Activated naive CD4-positive, alpha-beta T cell treated with anti-CD3 and anti-CD28 coated beads, Interleukin-2, amount 50 U/mL, for 72 hours (primary cell): ENCODE data around the gene SETD4. TPM values are rescaled to one million over a fixed set of nuclear protein-coding genes. Genes with fewer than 3 reads are reported as not detected.
A peak's percentile ranks its signal among the peaks of the same experiment; 100 is the strongest.

Experiments used
- ATAC-seq, 2 donors: fragments of 150-1000 bp; cut with Tn5 transposase; 2 replicates each; pipeline ENCODE4 v1.10.0; 2021; ENCODE audit warnings: mild to moderate bottlenecking in 2 of 2, moderate library complexity in 2 of 2
- DNase-seq, 2 donors: peaks; one replicate each; pipeline ENCODE4 v3.0.0; 2021 to 2022; ENCODE audit warnings: low spot score in 2 of 2
- H3K27ac Mint-ChIP-seq, 2 donors: one replicate each; pipeline ENCODE4 v1.8.0; 2022; ENCODE audit warnings: mild to moderate bottlenecking in 2 of 2, mixed read lengths in 2 of 2
- H3K36me3 Mint-ChIP-seq, 2 donors: one replicate each; pipeline ENCODE4 v1.8.0; 2022; ENCODE audit warnings: mixed read lengths in 2 of 2
- H3K9me3 Mint-ChIP-seq, 2 donors: one replicate each; pipeline ENCODE4 v1.8.0; 2022; ENCODE audit warnings: mixed read lengths in 2 of 2
- total RNA-seq, 2 donors: library from RNA; stranded (reverse); gene quantifications; one replicate each; pipeline ENCODE4 v1.2.3, GENCODE V29; 2022

The SETD4 gene
- total RNA-seq, 2 donors from 2014 or later = 16.7 to 21.5 TPM

GRCh38 chr21:36003776-36004175, 56.5 kb downstream of the SETD4 start:
- Mint-ChIP-seq H3K36me3 (no peaks in the 10 kb centered on the region), H3K9me3 (no peaks in the 10 kb centered on the region), H3K27ac (no peak overlapping the region)
- no peak for ATAC-seq
- DNase-seq = no peak

GRCh38 chr21:35996217-35996616, 64.1 kb downstream of the SETD4 start:
- ATAC-seq (peak; percentile 50 to 71), DNase-seq (no peak)
- Mint-ChIP-seq H3K27ac (no peak overlapping the region), H3K36me3 (no peaks in the 10 kb centered on the region), H3K9me3 (no peaks in the 10 kb centered on the region)

DNA sequence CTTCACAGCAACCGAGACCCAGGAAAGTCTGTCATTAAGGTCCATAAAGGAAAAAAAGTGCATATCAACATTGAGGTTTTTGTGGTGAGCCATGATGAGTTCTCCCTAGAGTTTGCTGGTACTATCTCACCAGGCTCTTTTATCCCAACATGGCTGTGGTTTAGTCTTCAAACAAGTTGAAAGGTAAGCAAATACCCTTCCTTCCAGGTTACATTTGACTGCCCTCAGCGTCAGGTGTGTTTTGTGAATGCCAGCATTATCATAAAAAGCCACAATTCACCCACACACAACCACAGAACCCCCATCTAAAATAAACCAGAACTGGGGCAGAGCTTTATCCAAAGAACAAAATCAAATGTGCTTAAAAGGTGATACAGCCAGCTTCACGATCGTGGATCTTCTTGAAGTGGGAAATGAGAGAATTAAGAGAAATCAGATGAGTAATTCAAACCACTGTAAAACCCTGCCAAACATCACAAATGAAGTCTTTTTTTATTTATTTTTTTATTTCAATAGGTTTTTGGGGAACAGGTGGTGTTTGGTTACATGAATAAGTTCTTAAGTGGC, 64.7 kb downstream of the SETD4 start:
- ATAC-seq = peak; percentile 67 to 75

DNA sequence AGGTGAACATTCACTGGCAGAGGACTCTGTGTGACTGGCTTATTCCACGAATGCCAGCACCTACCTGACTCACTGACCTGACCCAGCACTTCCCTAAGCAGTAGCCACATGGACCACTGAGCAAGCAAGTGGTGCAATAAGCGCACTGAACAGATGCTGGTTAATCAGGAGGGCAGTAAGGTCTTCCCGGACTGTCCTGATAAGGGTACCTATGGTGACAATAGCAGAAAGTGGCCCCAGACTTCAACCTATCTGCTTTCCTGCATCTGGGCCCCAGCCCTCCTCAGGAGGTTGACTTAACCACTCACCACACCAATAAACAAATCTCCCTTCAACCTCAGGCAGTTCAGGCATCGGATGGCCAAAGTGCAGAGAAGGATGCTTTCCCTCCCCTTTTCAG, 65.7 kb downstream of the SETD4 start:
- Mint-ChIP-seq H3K36me3 (no peaks in the 10 kb centered on the region), H3K27ac (no peak overlapping the region), H3K9me3 (no peaks in the 10 kb centered on the region)
- no peak for DNase-seq
- ATAC-seq = no peak

More for the DNA sequence above, 64.7 kb downstream of the SETD4 start:
- Mint-ChIP-seq H3K27ac (no peak overlapping the region), H3K9me3 (no peaks in the 10 kb centered on the region), H3K36me3 (no peaks in the 10 kb centered on the region)
- DNase-seq = peak in 1 of 2 donors; percentile 8

DNA sequence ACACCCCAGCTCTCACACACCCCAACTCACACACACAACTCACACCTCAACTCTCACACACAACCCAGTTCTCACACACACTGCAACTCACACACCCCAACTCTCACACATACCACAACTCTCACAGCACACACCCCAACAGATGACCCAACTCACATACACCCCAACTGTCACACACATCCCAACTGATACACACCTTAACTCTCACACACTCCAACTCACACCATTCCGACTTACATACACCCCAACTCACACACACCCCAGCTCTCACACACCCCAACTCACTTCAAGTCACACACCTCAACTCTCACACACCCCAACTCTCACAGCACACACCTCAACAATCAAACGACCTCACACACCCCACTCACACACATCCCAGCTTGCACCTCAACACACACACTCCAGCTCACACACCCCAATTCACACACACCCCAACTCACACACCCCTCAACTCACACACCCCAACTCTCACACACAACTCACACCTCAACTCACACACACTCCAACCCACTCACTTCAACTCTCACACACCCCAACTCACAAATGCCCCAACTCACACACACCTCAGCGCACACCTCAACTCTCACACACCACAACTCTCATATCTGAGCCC, 66.3 kb downstream of the SETD4 start:
- Mint-ChIP-seq H3K27ac (no peak overlapping the region), H3K9me3 (no peaks in the 10 kb centered on the region)
- no peak for ATAC-seq

DNA sequence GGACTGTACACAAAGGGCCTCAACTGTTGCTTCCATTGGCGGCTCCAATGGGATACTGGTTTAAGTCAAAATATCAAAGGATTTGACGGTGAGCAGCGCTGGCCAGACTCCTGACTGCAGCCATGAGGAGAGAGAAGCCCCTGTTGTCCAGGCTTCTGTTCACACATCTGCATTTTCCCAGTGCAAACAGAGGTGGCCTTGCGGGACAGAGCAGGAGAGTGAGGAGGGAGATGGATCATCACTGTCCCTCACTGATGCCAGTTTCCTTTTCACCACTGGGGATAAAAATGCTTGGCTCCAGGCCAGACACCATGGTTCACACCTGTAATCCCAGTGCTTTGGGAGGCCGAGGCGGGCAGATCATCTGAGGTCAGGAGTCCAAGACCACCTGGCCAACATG, 69.2 kb downstream of the SETD4 start:
- Mint-ChIP-seq H3K9me3 (no peaks in the 10 kb centered on the region), H3K36me3 (no peaks in the 10 kb centered on the region), H3K27ac (no peak overlapping the region)
- no peak for DNase-seq
- ATAC-seq = no peak

More for the DNA sequence above, 66.3 kb downstream of the SETD4 start:
- no peak for DNase-seq
- H3K36me3 Mint-ChIP-seq = no peaks in the 10 kb centered on the region

DNA sequence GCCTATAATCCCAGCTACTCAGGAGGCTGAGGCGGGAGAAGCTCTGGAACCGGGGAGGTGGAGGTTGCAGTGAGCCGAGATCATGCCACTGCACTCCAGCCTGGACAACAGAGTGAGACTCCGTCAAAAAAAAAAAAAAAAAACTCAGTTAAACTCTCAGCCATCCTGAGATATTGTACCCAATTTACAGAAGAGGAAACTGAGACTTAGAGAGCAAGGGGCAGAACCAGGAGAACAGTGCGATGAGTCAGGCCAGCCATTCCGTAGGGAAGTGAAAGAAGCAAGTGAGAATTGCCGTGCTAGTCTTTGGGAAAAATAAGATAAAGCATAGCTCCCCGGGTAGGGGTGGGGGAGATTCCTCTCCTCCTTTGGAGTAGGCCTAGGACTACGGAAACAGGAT, 69.7 kb downstream of the SETD4 start:
- no peaks in the 10 kb centered on the region for H3K9me3 Mint-ChIP-seq
- DNase-seq (no peak), ATAC-seq (no peak)
- no peak overlapping the region for H3K27ac Mint-ChIP-seq
- no peaks in the 10 kb centered on the region for H3K36me3 Mint-ChIP-seq

DNA sequence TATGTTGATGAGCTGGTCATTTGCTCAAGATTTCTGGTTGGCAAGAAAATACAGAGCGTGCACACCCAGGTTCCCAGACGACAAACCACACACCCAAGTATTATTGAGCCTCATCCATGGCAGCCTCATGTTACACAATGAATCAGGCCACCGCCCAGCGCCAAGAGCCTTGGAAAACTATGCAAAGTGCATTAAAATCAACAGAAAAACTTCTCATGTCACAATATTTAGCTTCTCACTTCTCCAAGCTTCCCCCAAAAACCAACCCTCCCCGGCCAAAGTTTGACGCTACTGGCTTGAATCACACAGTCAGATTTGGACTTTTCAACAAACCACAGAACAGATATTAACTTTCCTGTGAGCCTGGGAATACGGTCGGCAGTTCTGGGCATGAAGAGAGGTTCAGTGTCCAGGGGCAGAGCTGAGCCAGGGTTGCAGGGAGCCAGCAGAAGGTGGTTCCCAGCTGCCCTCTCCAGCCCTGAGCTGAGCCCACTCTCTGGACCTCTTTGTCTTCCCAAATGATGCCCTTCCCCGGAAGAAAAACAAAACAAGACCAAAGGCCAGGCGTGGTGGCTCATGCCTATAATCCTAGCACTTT, 71.1 kb downstream of the SETD4 start:
- DNase-seq = no peak
- ATAC-seq = no peak
- Mint-ChIP-seq H3K27ac (no peak overlapping the region), H3K36me3 (no peaks in the 10 kb centered on the region), H3K9me3 (no peaks in the 10 kb centered on the region)

DNA sequence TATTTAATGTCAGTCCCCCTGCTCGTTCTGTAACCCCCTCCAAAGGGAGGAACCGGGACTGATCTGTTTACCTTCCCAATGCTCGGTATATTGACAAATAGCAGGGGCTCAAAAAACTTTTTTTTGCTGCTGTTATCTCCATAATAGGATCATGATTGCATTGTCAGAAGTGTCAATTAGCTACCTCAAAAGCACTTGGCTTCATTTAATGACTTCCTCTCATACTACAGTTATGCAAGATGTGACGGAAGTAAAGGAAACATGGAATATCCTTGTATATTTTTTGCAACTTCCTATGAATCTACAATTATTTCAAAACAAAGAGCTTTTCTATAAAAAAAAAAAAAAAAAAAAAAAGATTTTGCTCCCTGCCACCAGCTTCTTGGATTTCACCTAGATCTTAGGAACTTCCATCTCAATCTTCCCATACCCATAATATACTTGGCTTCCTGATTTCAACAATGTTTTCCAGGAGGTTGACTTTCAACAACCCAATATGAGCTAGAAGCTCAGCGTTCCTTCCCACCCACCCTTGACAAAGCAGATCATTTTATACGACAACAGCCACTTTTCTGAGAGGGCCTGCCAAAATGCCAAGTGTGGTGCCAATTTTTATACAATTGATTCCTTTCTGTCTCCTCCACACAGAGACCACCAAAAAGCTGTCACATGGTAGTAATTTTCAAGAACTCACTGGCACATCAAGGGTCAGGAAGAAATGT, 71.7 kb downstream of the SETD4 start:
- Mint-ChIP-seq H3K36me3 (no peaks in the 10 kb centered on the region), H3K9me3 (no peaks in the 10 kb centered on the region), H3K27ac (no peak overlapping the region)
- ATAC-seq (no peak), DNase-seq (no peak)

DNA sequence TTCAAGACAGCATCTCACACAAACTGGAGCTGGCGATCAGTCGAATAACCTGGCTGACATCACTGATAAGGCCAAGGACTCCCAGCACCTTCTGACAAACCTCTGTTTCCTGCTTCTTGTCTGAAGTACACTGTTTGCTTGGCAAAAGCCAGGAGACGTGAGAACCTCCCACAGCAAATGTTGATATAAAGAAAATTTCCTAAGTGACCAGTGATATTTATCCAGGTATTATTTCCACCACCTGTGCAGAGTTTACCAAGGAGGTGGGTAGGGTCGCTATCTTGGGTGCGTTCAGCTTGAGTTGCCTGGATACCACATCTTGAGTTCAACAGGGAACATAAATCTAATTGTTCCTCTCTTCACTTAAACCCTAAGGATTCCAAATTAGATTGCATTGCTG, 72.9 kb downstream of the SETD4 start:
- Mint-ChIP-seq H3K36me3 (no peaks in the 10 kb centered on the region), H3K27ac (no peak overlapping the region), H3K9me3 (no peaks in the 10 kb centered on the region)
- DNase-seq (no peak), ATAC-seq (no peak)

DNA sequence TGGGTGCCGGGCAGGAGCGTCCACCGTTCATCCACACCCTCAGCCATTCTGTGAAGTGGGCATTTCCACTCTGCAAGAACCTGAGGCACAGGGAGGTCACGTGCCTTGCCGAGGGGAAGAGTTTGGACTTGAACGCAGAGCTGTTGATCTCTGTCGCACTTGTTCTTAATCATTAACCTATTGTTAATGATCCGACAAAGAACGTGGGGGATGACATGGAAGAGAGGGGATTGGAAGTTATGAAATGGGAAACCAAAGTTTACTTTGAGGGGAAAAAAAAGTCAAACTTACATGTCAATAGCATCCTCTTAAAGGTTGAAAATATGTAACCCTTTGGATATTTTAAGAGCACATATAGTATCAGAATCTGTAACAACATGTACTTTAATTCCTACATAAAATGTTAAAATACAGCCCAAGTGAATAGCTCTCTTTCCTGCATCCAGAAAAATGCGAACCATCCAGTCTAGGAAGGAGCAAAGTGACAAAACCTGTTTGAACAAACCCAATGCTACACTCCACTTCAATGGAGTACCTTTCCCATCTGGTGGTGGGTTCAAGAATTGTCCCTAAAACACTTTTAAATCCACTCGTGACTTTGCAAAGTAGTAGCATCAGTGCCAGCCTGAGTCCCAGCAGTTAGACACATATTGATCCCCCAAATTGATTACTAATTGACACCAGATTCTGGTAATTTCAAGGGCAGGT, 75.5 kb downstream of the SETD4 start:
- no peak for ATAC-seq
- no peaks in the 10 kb centered on the region for H3K36me3 Mint-ChIP-seq
- no peaks in the 10 kb centered on the region for H3K9me3 Mint-ChIP-seq
- DNase-seq = no peak
- H3K27ac Mint-ChIP-seq = no peak overlapping the region

Other genes starting within 250 kb of the SETD4 start
- 10 to 100 TPM; 33.6 to 55.6 TPM for gene CBR1, start 9.5 kb upstream of the SETD4 start, total RNA-seq
- gene CBR3, start 74.6 kb upstream of the SETD4 start, total RNA-seq = 10 to 100 TPM in 1 of 2 donors, 1 to 10 TPM in 1; 9.6 to 23.2 TPM
- 10 to 100 TPM; 12.1 to 12.9 TPM for gene DOP1B, start 96.3 kb upstream of the SETD4 start, total RNA-seq